H1 (cell line): ENCODE measurements around the gene ZCCHC3. TPM values are rescaled to one million over a fixed set of nuclear protein-coding genes. Genes with fewer than 3 reads are reported as not detected.

Experiments used
- CTCF ChIA-PET: fragments of 300-600 bp; sonication (Branson Sonifier 250); formaldehyde crosslinking; loops from one replicate; lab custom pipeline; 2021; ENCODE audit not compliant: partially characterized antibody; lab: Charles Lee
- POLR2A ChIA-PET: fragments of 300-600 bp; sonication (Branson Sonifier 250); formaldehyde crosslinking; loops from one replicate; lab custom pipeline; 2021; ENCODE audit warnings: inconsistent platforms; ENCODE audit not compliant: partially characterized antibody; lab: Charles Lee
- DNase-seq, 2 experiments: peaks; one replicate each; pipeline versions ENCODE4 v3.0.0 to v3.0.0-alpha.2; 2010 to 2022; ENCODE audit warnings: low spot score in 2 of 2, low read depth in 1 of 2, mixed read lengths in 1 of 2
- FAIRE-seq: peaks from 2 replicates; lab custom pipeline; 2011; peaks lifted over from hg19 to GRCh38; lab: Jason Lieb, UNC
- H2AFZ ChIP-seq: 2 replicates; pipeline ENCODE4 v1.8.1; 2012; ENCODE audit warnings: low read length, inconsistent platforms
- H2AK5ac ChIP-seq: 2 replicates; pipeline ENCODE4 v1.6.1; 2013; ENCODE audit warnings: low read depth, low read length
- H2BK120ac ChIP-seq: replicated peaks from 2 replicates; pipeline ENCODE3; 2013; ENCODE audit warnings: low read depth, low read length, inconsistent platforms
- H2BK12ac ChIP-seq: 2 replicates; pipeline ENCODE4 v1.6.1; 2013; ENCODE audit warnings: low read depth, low read length
- H2BK15ac ChIP-seq: 2 replicates; pipeline ENCODE4 v1.6.1; 2013; ENCODE audit warnings: low read length
- H2BK20ac ChIP-seq: 2 replicates; pipeline ENCODE4 v1.6.1; 2013; ENCODE audit warnings: low read length
- H2BK5ac ChIP-seq: 2 replicates; pipeline ENCODE4 v1.6.1; 2013; ENCODE audit warnings: low read depth, low read length
- H3K14ac ChIP-seq: 2 replicates; pipeline ENCODE4 v1.6.1; 2013; ENCODE audit warnings: inconsistent platforms; ENCODE audit not compliant: insufficient read length
- H3K18ac ChIP-seq: 2 replicates; pipeline ENCODE4 v1.6.1; 2013; ENCODE audit warnings: low read length; ENCODE audit errors: extremely low read depth
- H3K23ac ChIP-seq: 2 replicates; pipeline ENCODE4 v1.6.1; 2013; ENCODE audit warnings: inconsistent platforms; ENCODE audit not compliant: insufficient read length
- H3K23me2 ChIP-seq: 2 replicates; pipeline ENCODE4 v1.6.1; 2013; ENCODE audit warnings: low read depth, low read length
- H3K27ac ChIP-seq: 2 replicates; pipeline ENCODE4 v1.6.1; 2011; ENCODE audit warnings: low read depth, low read length, inconsistent platforms
- H3K27me3 ChIP-seq, 4 experiments: replicated peaks in 1 of 4; 1 replicate in 1 of 4; 2 replicates in 3 of 4; pipeline versions ENCODE4 v1.6.1 to v1.8.1; 2011 to 2013; ENCODE audit warnings: low read length in 3 of 4, mild to moderate bottlenecking in 3 of 4, inconsistent platforms in 2 of 4, mixed read lengths in 2 of 4, moderate library complexity in 1 of 4; ENCODE audit not compliant: control insufficient read depth in 3 of 4, insufficient read depth in 3 of 4; ENCODE audit errors: extremely low read depth in 1 of 4
- H3K36me3 ChIP-seq, 4 experiments: 2 replicates each; pipeline versions ENCODE4 v1.6.1 to v1.8.1; 2011 to 2013; ENCODE audit warnings: mild to moderate bottlenecking in 4 of 4, low read length in 3 of 4, moderate library complexity in 2 of 4, control low read depth in 1 of 4, inconsistent platforms in 1 of 4; ENCODE audit not compliant: insufficient read depth in 4 of 4, control insufficient read depth in 2 of 4
- H3K4ac ChIP-seq: replicated peaks from 2 replicates; pipeline ENCODE3; 2013; ENCODE audit warnings: low read length, low read depth, mixed read lengths, inconsistent platforms; ENCODE audit not compliant: insufficient read length
- H3K4me1 ChIP-seq, 4 experiments: replicated peaks in 1 of 4; 1 replicate in 1 of 4; 2 replicates in 3 of 4; pipeline versions ENCODE4 v1.6.1 to v1.8.1; 2011 to 2013; ENCODE audit warnings: low read length in 3 of 4, inconsistent platforms in 2 of 4, mixed read lengths in 1 of 4; ENCODE audit not compliant: insufficient read depth in 4 of 4, control insufficient read depth in 3 of 4
- H3K4me2 ChIP-seq, 2 experiments: 2 replicates each; pipeline versions ENCODE4 v1.6.1 to v1.8.1; 2011 to 2013; ENCODE audit warnings: low read depth in 2 of 2, low read length in 2 of 2, control low read depth in 1 of 2, inconsistent platforms in 1 of 2, mild to moderate bottlenecking in 1 of 2; ENCODE audit not compliant: insufficient read depth in 1 of 2
- H3K4me3 ChIP-seq, 4 experiments: fragments of 200-600, 300-600 bp in 1 of 4; sonication (generic), shearing (Covaris generic), sonication (Bioruptor Twin) in 1 of 4; 2 replicates each; pipeline versions ENCODE4 v1.5.1 to v1.8.1; 2011 to 2016; ENCODE audit warnings: low read length in 4 of 4, low read depth in 3 of 4, control low read depth in 2 of 4, inconsistent platforms in 2 of 4, mild to moderate bottlenecking in 2 of 4, mixed read lengths in 1 of 4, moderate library complexity in 1 of 4; ENCODE audit not compliant: insufficient read depth in 2 of 4; ENCODE audit errors: extremely low read depth in 1 of 4
- H3K56ac ChIP-seq: replicated peaks from 2 replicates; pipeline ENCODE3; 2013; ENCODE audit warnings: low read depth, mild to moderate bottlenecking, mixed read lengths, low read length, inconsistent platforms; ENCODE audit not compliant: insufficient read length
- H3K79me1 ChIP-seq: 2 replicates; pipeline ENCODE4 v1.6.1; 2013; ENCODE audit warnings: low read depth, low read length, control low read depth
- H3K79me2 ChIP-seq, 2 experiments: 2 replicates each; pipeline versions ENCODE4 v1.6.1 to v1.8.1; 2012 to 2013; ENCODE audit warnings: low read length in 2 of 2, mild to moderate bottlenecking in 2 of 2, inconsistent platforms in 1 of 2; ENCODE audit not compliant: insufficient read depth in 2 of 2, control insufficient read depth in 1 of 2
- H3K9ac ChIP-seq, 4 experiments: replicated peaks in 1 of 4; 1 replicate in 1 of 4; 2 replicates in 3 of 4; pipeline versions ENCODE4 v1.6.1 to v1.8.1; 2011 to 2013; ENCODE audit warnings: low read depth in 3 of 4, low read length in 3 of 4, control low read depth in 2 of 4, mild to moderate bottlenecking in 2 of 4, moderate library complexity in 2 of 4, inconsistent platforms in 1 of 4; ENCODE audit errors: extremely low read depth in 1 of 4
- H3K9me3 ChIP-seq, 2 experiments: 2 replicates each; pipeline versions ENCODE4 v1.6.1 to v1.8.1; 2012 to 2013; ENCODE audit warnings: mild to moderate bottlenecking in 2 of 2, moderate library complexity in 2 of 2, control low read depth in 1 of 2, inconsistent platforms in 1 of 2, low read depth in 1 of 2, low read length in 1 of 2, mixed read lengths in 1 of 2; ENCODE audit not compliant: insufficient read depth in 2 of 2
- H4K20me1 ChIP-seq, 2 experiments: replicated peaks in 1 of 2; 2 replicates each; pipeline versions ENCODE3 to v1.8.1; 2011 to 2013; ENCODE audit warnings: inconsistent platforms in 2 of 2, low read length in 2 of 2, mild to moderate bottlenecking in 1 of 2; ENCODE audit not compliant: insufficient read depth in 2 of 2, control insufficient read depth in 1 of 2
- H4K5ac ChIP-seq: 2 replicates; pipeline ENCODE4 v1.6.1; 2013; ENCODE audit warnings: low read length, low read depth, mixed read lengths, inconsistent platforms; ENCODE audit not compliant: insufficient read length
- H4K8ac ChIP-seq: 2 replicates; pipeline ENCODE4 v1.8.0; 2013; ENCODE audit warnings: mild to moderate bottlenecking, moderate library complexity, low read length, inconsistent platforms; ENCODE audit not compliant: insufficient read depth; ENCODE audit errors: extremely low read depth
- H4K91ac ChIP-seq: replicated peaks from 2 replicates; pipeline ENCODE3; 2013; ENCODE audit warnings: low read length, mixed read lengths, inconsistent platforms; ENCODE audit not compliant: insufficient read length
- KDM1A ChIP-seq: fragments of 200-600, 300-600 bp; sonication (generic); IDR thresholded peaks from 2 replicates; pipeline ENCODE4 v1.7.1; 2016; ENCODE audit warnings: mild to moderate bottlenecking, low read length, borderline replicate concordance
- WGBS, 2 experiments: shearing (Covaris generic) in 1 of 2; methylation state at CpG; one replicate each; pipeline versions ENCODE4 v1.1.6 to v1.1.7; 2013 to 2015; ENCODE audit warnings: low lambda C conversion rate in 2 of 2, mixed read lengths in 2 of 2, inconsistent platforms in 1 of 2, low coverage in 1 of 2, missing lambda C conversion rate in 1 of 2; ENCODE audit not compliant: insufficient replicate concordance in 2 of 2, insufficient coverage in 1 of 2, insufficient read length in 1 of 2; ENCODE audit errors: extremely low coverage in 1 of 2, missing lambda C conversion rate in 1 of 2; 5-methylcytosine and 5-hydroxymethylcytosine counted together
- polyA plus RNA-seq, 7 experiments: library from polyadenylated mRNA; depleted of rRNA in 3 of 7; stranded (reverse) in 5 of 7; unstranded in 2 of 7; fragments of >200 nt in 5 of 7; fragments of 200-250 nt in 2 of 7; gene quantifications; 1 replicate in 5 of 7; 2 replicates in 1 of 7; 4 replicates in 1 of 7; pipeline versions ENCODE4 v1.2.1 to v1.2.3, GENCODE V29; 2011 to 2013; ENCODE audit warnings: missing spikeins in 2 of 7, mixed read lengths in 2 of 7
- total RNA-seq: library from RNA; stranded (reverse); fragmentation: NEBNext Ultra II Directional; extraction: Animal tissue kit (Norgen Biotek cat#: 25700); gene quantifications from 2 replicates; pipeline ENCODE4 v1.2.1, GENCODE V29; 2021
- TF ChIP-seq, protein P1 (sequence below): IDR thresholded peaks from 2 replicates; pipeline ENCODE4 v1.6.1; 2012; ENCODE audit warnings: inconsistent platforms

The ZCCHC3 gene
- total and polyA plus RNA-seq, 2 of the 8 experiments (the other 6 are each of a cell fraction or from before 2014, with no cell fraction given): 33.7 to 52.4 TPM

DNA sequence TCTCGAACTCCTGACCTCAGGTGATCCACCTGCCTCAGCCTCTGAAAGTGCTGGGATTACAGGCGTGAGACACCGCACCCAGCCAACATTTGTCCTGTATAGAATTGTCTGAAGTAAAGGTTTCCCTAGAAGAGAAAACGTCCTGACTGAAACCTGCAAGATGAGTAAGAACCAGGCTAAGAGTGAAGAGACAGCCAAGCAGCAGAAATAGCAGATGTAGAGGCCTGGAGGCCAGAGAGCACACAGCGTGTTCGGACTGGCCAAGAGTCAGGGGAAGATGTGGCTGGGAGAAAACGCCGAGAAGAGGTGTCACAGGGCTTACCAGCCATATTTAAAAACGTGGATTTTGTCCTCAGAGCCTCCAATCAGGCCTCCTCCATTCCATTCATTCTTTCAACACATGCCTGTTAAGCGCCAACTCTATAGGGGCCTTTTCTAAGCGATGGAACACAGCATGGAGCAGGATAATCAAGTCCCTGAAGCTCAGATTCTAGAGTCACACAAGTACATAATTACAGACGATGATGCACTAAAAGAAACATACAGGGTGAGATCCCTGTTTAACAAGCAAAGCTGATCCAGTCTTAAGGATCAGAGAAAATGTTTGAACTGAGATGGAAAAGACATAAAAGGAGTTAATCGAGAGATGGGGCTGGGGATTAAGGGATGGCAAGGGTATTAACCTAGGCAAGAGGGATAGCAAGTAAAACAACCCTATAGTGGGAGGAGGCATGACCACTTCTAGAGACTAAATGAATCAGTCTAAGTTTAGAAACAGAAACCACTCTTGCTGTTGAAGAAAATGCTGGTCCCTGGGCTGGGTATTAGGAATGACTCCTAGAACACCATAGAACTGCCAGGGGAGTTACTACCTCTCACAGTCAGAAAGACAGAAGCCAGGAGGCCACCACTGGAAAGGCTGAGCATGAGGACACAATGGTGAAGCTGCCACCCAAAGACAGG is 4.8 kb downstream of the ZCCHC3 start:
- Histone ChIP-seq H4K20me1 (peaks cover 6 to 11% of the 10 kb centered on the region in 2 experiments), H3K36me3 (no peaks in the 10 kb centered on the region), H3K4me1 (peaks cover 16 to 28% (median 17%) of the 10 kb centered on the region in 4 experiments), H4K91ac (peak overlapping the region; percentile 71), H4K5ac (no peak overlapping the region), H3K4ac (no peak overlapping the region), H2BK120ac (peak overlapping the region; percentile 2), H2BK20ac (peak overlapping the region; percentile 95), H2BK5ac (peak overlapping the region; percentile 62; the same call in 1 of the 2 replicates), H3K27me3 (peaks cover 0 to 2% (median 0%) of the 10 kb centered on the region in 4 experiments; a peak in 1 of 7 replicates), H3K9me3 (no peaks in the 10 kb centered on the region), H3K79me2 (peaks cover 11 to 35% of the 10 kb centered on the region in 2 experiments; a peak in 3 of 4 replicates), H3K23me2 (peaks cover 17% of the 10 kb centered on the region), H3K9ac (no peak overlapping the region; a peak in 2 of 7 replicates), H3K27ac (no peak overlapping the region; the same call in 1 of the 2 replicates), H4K8ac (no peak overlapping the region), H2AFZ (no peak overlapping the region), H2BK12ac (peak overlapping the region; percentile 76; the same call in 1 of the 2 replicates), H3K23ac (no peak overlapping the region), H3K4me2 (peak overlapping the region; percentile 10 to 81; a peak in 3 of 4 replicates), H3K79me1 (peaks cover 3% of the 10 kb centered on the region; the same call in 1 of the 2 replicates), H3K18ac (peak overlapping the region; percentile 26; the same call in 1 of the 2 replicates), H2BK15ac (peak overlapping the region; percentile 47), H3K4me3 (peak overlapping the region in 1 of 4 experiments; percentile 6; a peak in 1 of 8 replicates), H2AK5ac (peak overlapping the region; percentile 70; the same call in 1 of the 2 replicates), H3K56ac (no peak overlapping the region), H3K14ac (no peak overlapping the region)
- TF ChIP-seq, protein P1, sequence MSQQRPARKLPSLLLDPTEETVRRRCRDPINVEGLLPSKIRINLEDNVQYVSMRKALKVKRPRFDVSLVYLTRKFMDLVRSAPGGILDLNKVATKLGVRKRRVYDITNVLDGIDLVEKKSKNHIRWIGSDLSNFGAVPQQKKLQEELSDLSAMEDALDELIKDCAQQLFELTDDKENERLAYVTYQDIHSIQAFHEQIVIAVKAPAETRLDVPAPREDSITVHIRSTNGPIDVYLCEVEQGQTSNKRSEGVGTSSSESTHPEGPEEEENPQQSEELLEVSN: no peak
- peak; percentile 43; the same call in 1 of the 2 replicates for TF ChIP-seq KDM1A
- ChIA-PET CTCF (interaction anchor here (1.0 to 7.8 kb wide), 5 partner anchors 8 to 69 kb away, joined by 3 to 36 read pairs (median 26); partner anchors contain the start of gene SOX12), POLR2A (interaction anchor here (0.6 to 8.5 kb wide), 6 partner anchors 8 to 78 kb away, joined by 3 to 85 read pairs (median 6); no protein-coding TSS in a partner anchor)
- DNase-seq (no peak), FAIRE-seq (no peak)
- WGBS, 2 experiments: 63% methylated on average over 13 of the region's 13 CpGs; no CpG with 5 or more reads in 1 of the 2 experiments
